8988T (cell line): ENCODE measurements around the gene GPC3.
"Not testable (repeated sequence)": the region's sequence is repeated elsewhere in the genome, so short reads cannot be mapped to it uniquely, and the experiment has no call there.

Experiments used
- DNase-seq: peaks from one replicate; pipeline ENCODE4 v3.0.0; 2011

The GPC3 gene

DNA sequence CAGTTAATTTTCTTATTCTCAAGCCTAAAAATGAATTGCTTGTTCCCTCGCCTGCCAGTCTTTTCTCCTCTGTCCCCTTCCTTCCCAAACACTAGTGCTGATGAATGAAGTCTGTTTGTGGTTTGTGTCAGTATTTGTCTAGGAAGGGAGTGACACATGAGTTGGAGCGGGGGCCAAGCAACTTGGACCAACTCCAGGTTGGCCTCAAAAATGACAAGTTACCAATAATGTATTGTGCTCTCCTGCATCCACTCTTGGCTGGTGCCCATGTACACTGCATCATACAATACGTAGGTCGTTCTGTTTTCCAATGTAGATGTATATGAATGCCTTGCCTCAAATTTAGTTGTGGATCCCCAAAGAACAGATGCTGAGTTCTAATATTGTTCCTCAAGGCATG is 347.1 kb downstream of the GPC3 start:
- no peak for DNase-seq

DNA sequence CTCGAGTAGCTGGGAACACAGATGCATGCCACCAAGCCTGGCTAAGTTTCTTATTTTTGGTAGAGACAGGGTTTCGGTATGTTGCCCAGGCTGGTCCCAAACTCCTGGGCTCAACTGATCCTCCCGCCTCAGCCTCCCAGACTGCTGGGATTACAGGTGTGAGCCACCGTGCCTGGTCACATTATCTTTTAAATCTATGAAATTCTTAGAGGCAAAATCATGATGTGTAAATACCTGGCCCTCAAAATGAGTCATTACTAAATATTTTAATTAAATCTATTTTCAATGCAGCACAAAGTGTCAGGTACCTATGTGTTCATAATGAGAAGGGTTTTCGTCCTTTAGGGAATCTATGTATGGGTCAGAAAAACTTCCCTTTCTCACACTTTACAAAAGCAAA is 347.6 kb downstream of the GPC3 start:
- no peak for DNase-seq

DNA sequence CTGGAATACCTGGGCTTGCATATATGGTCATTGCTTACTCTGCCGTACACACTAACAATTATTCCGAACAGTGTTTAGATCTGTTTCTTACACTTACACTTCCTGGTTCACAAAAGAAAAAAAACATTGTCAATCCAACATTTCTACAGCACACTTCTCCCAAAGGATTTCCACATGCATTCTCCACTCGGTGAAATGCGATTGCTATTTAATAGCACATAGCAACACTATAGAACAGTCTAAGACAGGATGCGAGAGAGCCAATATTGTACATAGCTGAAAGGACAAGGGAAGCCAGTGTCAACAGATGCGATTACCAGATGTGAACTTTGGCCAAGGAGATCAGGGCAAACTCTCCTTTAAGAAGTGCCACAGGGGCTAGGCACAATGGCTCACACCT is 349.4 kb downstream of the GPC3 start:
- DNase-seq: no peak

DNA sequence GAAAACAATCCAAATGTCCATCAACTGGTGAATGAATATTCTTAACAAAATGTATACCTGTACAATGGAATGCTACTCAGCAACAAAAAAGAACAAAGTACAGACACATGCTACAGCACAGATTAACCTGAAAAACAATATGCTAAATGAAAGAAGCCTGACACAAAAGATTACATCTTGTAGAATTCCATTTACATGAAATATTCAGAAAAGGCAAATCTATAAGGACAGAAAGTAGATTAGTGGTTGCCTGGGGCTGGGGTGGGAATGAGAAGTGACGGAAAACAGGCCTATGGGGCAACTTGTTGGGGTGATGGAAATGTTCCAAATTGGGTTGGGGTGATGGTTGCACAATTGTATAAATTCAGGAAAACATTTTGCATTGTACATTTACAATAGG is 351.0 kb downstream of the GPC3 start:
- no peak for DNase-seq

DNA sequence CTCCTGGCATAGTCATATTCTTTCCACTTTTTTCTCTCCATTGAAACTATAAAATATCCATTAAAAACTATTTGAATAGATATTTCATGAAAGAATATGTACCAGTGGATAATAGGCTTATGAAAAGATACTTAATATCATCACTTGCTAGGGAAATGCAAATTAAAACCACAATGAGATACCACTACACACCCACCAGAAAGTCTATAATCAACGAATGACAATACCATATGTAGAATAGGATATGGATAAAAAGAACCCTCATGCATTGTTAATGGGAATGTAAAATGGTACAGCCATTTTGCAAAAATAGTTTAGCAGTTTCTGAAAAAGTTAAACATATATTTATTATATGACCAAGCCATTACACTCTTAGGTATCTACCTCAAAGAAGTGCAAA is 351.4 kb downstream of the GPC3 start:
- no peak for DNase-seq

DNA sequence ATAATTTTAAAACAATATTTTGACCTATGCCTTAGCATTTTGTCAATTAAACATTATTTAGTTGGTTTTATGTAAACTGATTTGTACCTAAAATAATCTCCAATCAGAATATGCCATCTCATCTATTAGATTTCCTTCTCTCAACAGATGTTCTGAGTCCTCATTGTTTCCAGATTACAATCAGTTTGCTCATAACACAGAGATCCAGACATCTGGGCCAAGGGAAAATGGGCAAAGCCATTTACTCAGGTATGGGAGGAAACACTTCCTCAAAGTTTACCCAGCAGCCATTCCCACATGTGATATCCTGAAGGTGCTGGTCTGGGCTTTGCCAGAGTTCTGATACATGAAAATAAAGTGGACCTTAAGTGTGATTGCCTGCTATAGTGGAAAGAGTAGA is 352.2 kb downstream of the GPC3 start:
- DNase-seq: no peak

DNA sequence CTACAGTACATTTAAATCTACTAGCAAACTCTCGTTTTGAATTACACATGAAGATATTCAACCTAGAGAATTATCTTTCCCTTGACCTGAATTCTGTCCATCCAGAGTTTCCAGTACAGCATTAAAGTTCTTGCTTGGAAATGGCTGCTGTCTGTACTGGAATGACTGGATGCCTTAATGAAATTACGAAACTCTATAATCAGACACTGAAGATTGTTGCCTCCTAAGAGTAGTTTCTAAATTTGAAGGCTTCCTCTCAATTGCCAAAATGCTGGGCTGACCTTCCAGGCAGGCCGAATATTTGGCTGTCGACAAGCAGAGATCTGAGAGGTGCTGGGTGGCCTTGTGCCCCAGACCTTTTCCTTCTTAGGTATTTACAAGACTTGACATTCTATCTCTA is 355.0 kb downstream of the GPC3 start:
- DNase-seq: no peak

DNA sequence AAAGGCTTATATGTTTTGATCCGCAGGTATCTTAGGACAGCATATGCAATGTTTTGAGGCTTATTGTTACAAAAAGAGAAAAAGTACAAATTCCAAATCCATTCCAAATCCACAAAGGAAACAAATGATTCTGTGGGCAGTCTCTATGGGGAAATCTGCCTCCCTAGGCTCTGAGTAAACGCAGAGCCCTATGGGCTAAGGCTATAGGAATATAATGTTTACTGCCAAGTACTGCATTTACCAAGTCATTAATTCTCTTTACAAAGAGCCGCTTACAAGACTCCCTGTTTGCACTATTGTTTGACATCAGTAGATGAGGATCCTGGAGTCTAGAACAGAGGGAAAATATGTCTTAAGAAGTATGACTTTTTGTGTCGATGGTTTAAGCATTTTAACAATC is 357.7 kb downstream of the GPC3 start:
- no peak for DNase-seq

DNA sequence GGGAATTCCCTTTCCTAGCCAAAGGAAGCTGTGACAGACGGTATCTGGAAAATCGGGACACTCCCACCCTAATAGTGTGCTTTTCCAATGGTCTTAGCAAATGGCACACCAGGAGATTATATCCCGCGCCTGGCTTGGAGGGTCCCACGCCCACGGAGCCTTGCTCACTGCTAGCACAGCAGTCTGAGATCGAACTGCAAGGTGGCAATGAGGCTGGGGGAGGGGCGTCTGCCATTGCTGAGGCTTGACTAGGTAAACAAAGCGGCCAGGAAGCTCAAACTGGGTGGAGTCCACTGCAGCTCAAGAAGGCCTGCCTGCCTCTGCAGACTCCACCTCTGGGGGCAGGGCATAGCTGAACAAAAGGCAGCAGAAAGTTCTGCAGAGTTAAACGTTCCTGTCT is 364.0 kb downstream of the GPC3 start:
- not testable (repeated sequence) for DNase-seq

DNA sequence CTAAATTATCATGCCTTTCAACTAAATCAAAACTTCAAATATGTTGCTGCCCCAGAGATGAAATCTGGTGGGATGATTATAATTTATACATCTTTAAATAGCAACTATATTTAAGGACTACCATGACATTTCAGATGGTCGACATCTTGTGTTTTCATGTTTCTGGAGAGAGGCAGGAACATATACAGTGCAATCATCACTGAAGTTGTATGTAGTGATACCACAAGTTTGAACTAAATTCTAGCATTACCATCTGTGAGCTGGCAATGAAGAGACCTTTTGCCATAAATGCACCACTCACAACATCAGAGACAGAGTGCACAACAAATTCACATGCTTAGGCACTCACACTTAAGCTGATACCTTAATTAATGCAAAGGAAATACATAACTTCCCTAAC is 373.7 kb downstream of the GPC3 start:
- DNase-seq: no peak

DNA sequence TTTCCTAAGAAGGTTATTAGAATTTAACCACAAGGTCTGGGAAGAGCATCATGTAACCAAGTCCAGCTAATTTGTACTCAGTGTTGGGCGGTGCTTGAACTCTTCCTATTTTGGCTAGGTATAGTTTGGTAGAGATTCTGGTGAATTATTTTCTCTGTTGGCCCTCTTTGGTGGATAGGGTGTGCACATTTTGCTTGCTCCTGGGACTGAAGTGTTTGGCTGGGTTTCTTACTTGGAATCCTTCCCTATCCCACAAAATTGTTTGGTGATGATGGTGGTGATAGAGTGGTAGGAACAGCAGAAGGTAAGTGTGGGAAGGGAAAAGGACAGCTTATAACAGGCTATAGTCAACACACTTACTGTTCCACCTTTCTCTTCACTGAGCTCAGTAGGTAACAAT is 375.3 kb downstream of the GPC3 start:
- no peak for DNase-seq

DNA sequence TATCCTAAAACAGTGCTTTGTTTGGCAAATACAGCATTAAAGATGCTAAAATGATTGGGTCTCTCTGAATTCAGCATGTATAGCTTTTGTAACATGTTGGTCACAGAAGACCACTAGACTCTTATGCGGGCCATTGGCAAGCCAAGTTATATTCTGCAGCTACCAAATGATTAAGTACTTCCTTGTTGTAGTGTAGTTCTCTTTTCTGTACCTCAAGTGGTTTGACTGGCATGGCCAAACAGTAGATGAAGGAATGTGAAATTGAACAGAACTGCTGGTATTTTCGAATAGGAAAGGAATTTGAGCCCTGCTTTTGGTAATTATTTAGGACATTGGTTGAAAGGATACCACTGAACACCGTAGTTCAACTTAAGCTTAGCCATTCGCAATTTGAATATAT is 376.2 kb downstream of the GPC3 start:
- no peak for DNase-seq

DNA sequence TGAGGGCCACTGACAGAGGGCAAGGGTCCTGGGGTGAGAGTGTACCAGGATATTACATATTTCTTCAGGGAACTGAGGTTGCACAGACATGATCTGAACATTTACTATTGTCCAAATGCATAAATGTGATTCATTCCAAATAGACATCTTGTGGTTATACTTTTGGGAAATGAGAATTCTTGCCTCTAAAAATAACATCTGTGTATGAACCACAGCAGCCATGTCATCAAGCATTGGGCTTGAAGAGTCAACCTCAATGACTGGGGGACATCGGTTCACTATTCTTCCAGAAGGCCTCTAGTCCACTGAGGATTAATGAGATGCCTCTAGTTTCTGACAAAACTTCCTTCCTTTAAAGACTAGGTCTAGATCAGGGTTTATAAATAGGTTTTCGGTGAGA is 377.0 kb downstream of the GPC3 start:
- no peak for DNase-seq

DNA sequence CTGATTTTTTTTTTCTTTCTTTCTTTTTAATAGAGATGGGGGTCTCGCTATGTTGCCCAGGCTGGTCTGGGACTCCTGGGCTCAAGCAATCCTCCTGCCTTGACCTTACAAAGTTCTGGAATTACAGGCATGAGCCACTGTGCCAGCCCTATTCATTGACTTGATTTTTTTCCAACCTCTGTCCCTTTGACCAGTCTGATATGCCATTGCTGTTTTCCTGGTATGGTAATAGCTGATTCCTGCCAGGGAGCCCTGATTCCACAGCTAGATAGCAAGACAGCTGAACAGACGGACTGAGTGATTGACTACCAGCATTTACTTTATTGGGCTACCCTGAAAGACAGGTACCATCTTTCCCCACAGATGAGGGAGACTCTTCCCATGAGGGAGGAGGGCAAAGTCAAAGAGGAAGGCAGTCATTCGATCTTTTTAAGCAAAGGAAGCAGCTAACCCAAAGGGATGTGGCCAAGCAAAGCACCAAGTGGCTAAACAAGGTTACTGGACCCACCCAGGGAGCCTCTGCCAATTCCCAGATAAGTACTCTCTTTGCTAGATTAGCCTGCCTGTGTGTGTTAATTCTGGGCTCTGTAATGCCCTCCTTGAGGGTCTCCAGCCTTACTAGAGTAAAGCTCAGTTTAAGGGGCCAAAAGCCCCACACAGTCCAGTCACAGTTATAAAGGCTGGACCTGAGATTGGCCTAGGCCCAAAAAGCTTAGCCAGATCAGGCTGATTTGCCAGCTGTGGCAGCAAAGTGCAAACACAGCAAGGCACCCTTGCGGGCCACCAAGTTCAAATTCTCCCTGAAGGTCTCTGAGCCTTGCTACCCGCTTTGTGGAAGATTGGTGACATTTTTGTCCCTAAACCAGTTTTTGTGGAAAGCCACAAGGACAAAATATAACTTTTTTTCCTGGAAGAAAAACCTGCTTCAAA is 377.7 kb downstream of the GPC3 start:
- DNase-seq: no peak

DNA sequence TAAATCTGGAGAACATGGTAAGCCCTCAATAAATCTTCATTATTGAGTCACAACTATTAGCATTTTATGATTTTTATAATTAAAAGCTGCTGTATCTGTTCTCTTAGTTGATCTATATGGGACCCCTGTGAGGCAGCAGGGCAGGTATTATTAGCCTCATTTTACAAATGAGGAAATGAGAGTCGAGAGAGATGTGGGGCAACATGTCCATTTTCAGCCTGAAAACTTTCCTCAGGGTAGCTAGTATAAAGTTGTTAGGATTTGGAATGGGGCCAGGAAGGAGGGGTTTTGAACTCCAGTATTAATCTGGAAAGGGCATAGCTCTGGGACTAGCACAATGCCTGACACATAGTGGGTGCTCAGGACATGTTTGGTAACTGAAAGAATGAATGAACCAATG is 378.4 kb downstream of the GPC3 start:
- no peak for DNase-seq

DNA sequence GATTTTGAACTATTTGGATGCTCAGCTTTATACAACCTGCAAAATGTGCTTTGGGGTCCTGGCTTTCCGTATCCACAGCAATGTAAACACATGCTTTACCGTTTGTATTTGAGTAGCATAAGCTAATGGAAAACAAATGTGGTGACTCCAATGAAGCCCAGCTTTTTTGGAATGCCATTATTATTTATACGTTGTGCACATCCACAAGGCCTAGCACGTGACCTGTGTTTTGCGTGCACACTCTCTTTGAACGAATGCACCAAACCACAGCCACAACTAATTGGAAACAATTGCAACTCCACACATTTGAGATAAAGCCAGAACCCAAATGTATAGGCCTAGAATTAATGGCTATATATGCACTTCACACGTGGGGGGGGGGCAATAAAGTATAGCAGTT is 380.6 kb downstream of the GPC3 start:
- DNase-seq: no peak

DNA sequence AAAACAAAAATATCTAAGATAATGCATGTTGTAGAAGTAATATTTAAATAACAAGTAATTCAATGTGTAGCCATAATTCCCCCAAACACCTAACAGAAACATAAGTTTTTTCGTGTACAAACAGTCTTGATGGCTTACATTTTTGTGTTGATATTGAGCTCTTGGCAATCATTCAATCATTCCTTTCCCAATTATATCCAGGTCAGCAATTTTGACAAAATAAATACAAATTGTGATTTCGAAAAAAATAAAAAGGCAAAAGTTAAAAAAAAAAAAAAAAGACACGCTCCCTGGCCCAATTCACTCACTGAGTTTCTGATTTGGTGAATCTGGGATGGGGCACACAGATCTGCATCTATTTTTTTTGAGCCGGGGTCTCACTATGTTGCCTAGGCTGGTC is 382.5 kb downstream of the GPC3 start:
- no peak for DNase-seq

DNA sequence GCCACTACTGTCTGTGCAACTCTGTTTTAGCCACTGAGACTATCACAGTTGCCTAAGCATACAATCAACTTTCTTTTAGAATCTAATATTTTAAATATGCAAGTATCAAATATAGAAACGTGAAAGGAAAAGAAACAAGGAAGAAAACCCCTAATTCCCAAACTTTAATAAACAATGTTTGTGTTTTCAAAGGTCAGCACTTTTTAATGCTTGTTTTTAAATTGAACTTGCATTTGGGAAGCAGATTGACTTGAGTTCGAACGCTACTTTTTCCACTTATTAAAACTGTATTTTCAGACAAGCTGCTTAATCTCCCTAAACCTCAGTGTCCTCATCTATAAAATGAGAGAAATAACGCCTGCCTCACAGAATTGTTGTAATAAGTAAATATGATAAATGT is 384.3 kb downstream of the GPC3 start:
- no peak for DNase-seq

DNA sequence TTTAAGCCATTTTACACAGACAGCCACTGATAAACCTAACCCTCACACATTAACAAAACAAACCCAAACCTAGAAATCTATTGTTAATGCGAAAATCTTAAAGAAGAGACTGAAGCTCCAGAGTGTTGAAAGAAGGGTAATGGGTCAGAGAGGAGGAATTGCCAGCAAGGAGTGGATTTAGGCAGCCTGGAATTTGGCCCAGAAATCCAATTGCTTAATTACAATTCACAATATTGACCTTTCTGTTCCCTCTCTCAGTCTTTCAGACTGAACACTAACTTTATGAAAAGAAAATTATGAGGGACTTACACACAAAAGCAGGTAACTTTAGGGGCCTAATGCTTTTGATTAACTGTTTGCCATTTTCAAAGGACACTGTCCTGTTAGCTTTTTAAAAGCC is 384.9 kb downstream of the GPC3 start:
- no peak for DNase-seq

DNA sequence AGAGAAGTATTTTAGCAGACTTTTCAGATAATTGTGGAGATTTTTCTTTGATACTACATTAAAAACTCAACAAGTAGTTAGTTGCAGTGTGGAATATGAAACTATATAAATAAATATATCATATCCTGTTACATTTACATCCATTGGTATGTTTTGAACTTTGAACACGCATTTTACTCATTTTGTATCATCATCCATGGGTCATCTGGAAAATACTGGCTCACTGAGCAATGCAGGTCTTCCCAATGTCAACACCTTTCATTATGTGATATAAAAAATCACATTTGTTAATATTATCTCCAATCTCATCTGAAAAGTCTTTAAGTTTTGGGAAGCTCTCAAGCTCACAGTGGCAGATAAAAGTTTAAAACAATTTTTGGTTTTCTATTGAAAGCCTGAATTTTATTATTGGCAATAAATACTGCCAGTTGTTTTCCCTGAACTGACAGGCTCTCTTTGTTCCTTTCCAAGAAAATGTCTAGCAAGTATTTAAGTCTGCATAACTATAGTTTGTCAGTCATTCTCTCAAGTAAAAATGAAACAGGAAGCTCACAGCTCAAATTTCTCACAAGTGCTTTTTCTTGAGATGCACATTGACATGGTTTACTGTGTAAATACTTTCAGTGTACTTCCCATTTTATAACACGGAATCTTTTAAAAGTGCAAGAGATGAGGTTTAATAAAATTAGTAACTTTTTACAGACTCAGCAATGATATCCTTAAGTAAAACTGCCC is 386.6 kb downstream of the GPC3 start:
- no peak for DNase-seq

DNA sequence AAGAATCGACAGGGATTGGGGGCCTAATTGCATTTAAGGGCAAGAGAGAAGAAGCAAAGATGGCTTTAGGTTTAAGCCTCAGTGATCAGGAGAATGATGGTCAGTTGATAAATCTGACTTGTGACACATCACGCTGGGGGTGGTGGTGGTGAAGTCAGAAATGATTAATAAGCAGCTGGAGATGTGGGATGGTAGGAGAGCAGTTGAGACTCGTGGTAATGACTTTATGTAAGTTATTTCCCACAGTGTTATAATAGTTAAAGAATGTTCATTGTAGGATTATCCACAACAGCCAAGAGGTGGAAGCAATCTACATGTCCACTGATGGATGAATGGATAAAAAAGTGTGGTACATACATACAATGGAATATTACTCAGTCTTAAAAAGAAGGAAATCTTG is 391.2 kb downstream of the GPC3 start:
- DNase-seq: no peak

DNA sequence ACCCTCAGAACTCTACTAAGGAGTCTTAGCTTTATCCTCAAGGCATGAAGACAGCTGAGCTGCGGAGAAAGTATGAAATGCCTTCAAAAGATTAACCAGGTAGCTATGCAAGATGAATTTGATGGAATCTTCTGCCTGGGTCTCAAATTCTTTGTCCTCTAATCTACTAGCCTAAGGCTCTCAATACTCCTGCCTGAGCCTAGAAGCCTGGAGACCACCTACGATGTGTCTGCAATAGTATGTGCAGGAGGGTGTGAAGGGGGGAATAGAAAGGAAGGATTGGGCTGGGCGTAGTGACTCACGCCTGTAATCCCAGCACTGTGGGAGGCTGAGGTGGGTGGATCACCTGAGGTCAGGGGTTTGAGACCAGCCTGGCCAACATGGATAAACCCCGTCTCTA is 391.9 kb downstream of the GPC3 start:
- no peak for DNase-seq

DNA sequence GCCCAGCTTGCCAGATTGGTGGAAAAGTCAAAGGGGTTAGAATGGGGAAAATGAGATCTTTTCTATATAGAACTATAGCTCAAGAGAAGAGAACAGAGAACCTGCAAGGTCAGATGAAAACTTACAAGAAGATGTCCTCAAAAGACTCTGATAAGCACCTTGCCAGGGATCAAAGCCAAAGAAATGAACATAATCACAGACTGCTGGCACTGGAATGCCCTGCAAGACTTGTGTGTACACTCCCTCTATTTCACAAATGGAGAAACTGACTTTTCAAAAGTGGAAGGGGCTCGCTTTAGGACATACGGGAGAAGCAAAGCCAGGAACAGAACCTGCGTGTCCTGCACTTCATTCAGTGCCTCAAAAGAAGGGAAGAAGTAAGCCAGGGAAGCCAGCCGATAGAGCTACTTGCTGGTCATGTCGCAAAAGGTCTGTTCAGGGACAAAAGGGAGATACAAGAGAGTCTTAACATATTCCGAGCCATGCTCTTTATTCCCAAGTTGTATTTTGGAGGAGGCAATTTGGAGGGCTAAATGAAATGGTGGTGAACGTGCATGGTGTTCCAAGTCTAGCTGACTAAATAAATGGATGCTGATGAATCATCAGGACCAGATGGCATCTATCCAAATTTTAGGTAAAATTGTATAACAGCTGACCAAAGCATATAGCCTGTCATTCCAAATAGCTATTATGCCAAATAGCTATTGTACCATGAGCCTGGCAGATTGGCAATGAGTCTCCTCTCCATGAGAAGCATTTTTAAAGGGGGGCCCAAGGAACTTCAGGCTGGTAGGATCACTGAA is 394.5 kb downstream of the GPC3 start:
- DNase-seq: no peak

DNA sequence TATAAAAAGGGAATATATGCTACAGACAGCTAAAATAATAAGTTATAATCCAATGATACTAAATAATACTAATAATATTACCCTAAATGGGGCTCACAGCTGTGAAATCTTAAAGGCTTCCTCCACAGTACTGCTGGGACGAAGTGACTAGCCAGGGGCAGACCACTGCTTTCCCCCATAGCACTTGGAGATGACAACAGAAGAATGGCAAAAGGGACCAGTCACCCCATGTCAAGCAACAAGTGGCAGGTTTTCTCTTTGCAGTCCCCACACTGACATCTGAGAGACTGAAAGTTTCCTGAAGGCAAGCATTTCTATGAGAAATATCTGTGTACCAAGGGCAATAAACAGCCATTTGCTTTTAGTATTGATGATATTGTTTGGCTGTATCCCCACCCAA is 396.6 kb downstream of the GPC3 start:
- DNase-seq: no peak
